RWPE1 (cell line): ENCODE measurements around the gene IREB2.
A peak's percentile ranks its signal among the peaks of the same experiment; 100 is the strongest.
"Not testable (repeated sequence)": the region's sequence is repeated elsewhere in the genome, so short reads cannot be mapped to it uniquely, and the experiment has no call there.

Experiments used
- CTCF ChIA-PET: fragments of 350-600 bp; sonication (Branson Sonifier 250); formaldehyde crosslinking; extraction: SDS; loops from one replicate; lab custom pipeline; 2021; lab: Yijun Ruan, JAX
- POLR2A ChIA-PET: fragments of 400-600 bp; formaldehyde crosslinking; extraction: SDS; loops from one replicate; lab custom pipeline; 2020; ENCODE audit warnings: antibody characterized with exemption; ENCODE audit not compliant: low non-redundant PET; lab: Yijun Ruan, JAX
- DNase-seq: peaks from one replicate; pipeline ENCODE4 v3.0.0; 2012; ENCODE audit warnings: low spot score
- H3K27ac ChIP-seq: fragments of 450-650 bp; 2 replicates; pipeline ENCODE4 v1.5.1; 2017
- TF ChIP-seq, protein P1 (sequence below): fragments of 450-650 bp; conservative IDR thresholded peaks from 2 replicates; pipeline ENCODE4 v1.5.1; 2017; ENCODE audit warnings: low read depth, mild to moderate bottlenecking

The IREB2 gene

DNA sequence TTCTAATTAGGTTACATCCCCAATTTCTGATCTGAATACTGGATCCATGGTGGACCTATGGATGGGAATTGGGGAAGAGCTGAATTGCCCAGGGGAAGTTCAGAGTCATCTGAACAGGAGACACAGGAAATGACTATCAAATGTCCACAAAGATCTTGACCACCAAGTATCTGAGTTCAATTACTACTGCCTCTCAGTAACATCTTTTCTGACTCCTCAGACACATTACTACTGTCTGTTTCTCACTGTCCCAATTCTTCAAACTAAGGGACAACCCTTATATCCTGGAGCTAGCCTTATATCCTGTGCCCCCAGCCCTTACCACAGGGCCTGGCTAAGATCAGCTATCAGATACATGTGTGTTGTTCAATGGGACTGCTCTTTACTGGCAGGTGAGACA, 10.1 kb upstream of the IREB2 start:
- H3K27ac ChIP-seq, result no peak overlapping the region
- ChIA-PET CTCF (interaction anchor here (0.6 to 1.3 kb wide), 3 partner anchors 10 to 120 kb away, joined by 3 to 10 read pairs (median 4); partner anchors contain the start of gene IREB2), POLR2A (no interaction called here)
- no peak for DNase-seq
- TF ChIP-seq, protein P1, sequence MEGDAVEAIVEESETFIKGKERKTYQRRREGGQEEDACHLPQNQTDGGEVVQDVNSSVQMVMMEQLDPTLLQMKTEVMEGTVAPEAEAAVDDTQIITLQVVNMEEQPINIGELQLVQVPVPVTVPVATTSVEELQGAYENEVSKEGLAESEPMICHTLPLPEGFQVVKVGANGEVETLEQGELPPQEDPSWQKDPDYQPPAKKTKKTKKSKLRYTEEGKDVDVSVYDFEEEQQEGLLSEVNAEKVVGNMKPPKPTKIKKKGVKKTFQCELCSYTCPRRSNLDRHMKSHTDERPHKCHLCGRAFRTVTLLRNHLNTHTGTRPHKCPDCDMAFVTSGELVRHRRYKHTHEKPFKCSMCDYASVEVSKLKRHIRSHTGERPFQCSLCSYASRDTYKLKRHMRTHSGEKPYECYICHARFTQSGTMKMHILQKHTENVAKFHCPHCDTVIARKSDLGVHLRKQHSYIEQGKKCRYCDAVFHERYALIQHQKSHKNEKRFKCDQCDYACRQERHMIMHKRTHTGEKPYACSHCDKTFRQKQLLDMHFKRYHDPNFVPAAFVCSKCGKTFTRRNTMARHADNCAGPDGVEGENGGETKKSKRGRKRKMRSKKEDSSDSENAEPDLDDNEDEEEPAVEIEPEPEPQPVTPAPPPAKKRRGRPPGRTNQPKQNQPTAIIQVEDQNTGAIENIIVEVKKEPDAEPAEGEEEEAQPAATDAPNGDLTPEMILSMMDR, result no peak

DNA sequence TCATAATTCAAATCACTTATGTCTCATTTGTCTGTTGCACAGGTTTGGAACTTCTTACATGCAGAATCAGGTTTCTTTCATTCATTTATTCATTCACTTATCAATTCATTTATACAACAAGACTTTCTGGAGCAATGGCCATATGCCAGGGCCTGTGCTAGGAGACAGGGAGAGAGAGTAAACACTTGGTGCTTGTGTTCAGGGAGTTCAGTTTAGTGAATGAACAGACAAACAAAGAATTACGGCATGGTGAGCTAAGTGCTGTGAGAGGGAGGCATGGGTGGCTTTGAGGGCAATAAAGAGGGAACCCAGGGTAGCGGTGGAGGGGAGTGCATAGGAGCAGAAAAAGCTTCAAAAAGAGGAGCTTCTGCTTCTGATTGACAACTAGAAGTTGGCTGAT, 8.5 kb upstream of the IREB2 start:
- POLR2A ChIA-PET, result no interaction called here
- DNase-seq, result no peak
- CTCF ChIA-PET, result interaction anchor here (0.6 to 1.3 kb wide), 3 partner anchors 11 to 122 kb away, joined by 4 to 6 read pairs (median 4); no protein-coding TSS in a partner anchor
- TF ChIP-seq, protein P1, result no peak
- H3K27ac ChIP-seq, result no peak overlapping the region

DNA sequence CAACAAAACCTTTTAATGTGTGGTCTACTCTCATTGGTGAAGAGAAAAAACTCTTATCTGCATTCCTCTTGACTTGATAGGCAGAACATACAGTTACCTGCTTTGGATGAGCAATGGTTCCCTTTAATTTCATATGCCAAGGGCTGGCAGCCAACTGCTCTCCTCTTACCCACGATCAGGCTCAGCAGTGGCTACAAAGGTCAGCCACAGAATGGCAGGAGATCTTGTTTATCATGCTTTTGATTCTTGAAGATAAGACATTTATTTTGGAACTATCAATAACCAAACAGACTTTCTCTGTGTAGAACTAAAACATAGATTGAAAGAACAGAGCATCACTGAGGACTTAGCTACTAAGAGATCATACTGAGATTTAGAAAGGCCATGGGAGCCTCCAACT, 6.1 kb upstream of the IREB2 start:
- TF ChIP-seq, protein P1, result no peak
- H3K27ac ChIP-seq, result no peak overlapping the region
- CTCF ChIA-PET, result interaction anchor here (0.6 kb wide), 1 partner anchor 15 kb away, joined by 3 read pairs; no protein-coding TSS in a partner anchor
- DNase-seq, result no peak
- POLR2A ChIA-PET, result no interaction called here

DNA sequence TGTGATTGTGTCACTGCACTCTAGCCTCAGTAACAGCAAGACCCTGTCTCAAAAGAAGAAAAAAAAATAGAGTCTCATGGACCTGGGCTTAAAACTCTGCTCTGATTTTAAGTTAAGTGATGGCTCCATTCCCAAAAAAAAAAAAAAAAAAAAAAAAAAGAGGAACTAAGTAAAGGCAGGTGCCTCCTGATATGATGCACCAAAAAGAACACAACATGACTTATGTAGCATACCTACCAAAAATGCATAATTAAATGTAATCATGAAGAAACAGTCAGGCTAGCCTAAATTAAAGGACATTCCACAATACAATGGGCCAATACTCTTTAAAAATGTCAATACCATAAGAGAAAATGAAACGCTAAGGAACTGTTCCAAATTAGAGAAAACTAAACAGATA, 5.4 kb upstream of the IREB2 start:
- DNase-seq, result no peak
- ChIA-PET CTCF (no interaction called here), POLR2A (no interaction called here)
- TF ChIP-seq, protein P1, result no peak
- H3K27ac ChIP-seq, result no peak overlapping the region

DNA sequence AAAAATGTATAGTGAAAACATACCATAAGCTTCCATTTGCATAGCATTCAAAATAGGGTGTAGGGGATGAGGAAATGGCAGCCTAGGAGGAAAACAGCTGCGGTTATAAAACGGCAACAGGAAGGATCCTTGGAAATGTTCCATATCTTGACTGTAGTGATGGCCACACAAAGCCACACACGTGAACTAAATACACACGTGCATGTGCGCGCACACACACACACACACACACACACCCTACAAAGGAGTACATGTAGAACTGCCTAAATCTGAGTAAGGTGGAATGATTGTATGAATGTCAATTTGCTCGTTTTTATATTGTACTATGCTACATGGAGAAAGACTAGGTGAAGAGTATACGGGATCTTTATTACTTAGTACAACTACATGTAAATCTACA, 3.9 kb upstream of the IREB2 start:
- ChIA-PET POLR2A (no interaction called here), CTCF (interaction anchor here (0.6 kb wide), 1 partner anchor 87 kb away, joined by 3 read pairs; no protein-coding TSS in a partner anchor)
- no peak overlapping the region for H3K27ac ChIP-seq
- no peak for DNase-seq
- TF ChIP-seq, protein P1, result no peak

DNA sequence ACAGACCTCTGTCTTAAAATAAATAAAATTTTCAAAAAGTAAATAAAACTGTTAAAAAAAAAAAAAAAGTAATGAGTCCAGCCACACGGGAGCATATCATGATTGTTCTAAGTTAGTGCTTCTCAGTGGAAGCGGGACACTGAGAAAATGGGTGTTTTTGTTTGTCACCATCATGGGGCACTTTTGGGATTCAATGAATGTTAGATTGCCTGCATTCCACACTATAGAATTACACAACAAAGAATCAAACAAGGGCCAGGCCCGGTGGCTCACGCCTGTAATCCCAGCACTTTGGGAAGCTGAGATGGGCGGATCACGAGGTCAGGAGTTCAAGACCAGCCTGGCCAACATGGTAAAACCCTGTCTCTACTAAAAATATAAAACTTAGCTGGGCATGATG, 3.3 kb upstream of the IREB2 start:
- POLR2A ChIA-PET, H3K27ac ChIP-seq, CTCF ChIA-PET, DNase-seq: not testable (repeated sequence)

DNA sequence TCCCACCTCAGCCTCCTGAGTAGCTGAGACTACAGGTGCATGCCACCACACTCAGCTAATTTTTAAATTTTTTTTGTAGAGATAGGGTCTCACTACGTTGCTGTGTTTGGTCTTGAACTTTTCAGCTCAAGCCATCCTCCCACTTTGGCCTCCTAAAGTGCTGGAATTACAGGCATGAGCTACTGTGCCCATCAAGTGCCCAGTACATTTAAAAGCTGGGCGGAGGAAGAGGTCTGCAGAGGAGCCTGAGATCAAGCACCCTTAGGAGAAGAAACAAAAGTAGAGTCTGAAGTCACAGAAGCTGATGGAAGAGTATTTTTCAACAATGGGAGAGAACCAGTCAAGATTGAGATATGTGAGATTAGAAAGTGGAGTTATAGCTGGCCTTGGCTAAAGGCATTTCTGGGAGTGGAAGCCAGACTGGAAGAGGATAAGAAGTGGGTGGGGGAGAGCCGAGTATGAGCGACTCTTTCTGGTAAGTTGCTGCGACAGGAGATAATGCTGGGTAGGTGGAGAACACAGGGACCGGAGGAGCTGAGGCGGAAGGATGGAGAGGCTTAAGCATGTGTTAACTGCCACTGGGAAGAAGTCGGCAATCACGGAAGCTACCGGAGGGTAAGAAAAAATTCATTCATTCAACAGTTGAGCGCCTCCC, 782 bp upstream of the IREB2 start:
- peak overlapping the region; percentile 88 for H3K27ac ChIP-seq
- DNase-seq, result peak; percentile 44
- POLR2A ChIA-PET, result interaction anchor here (1.1 kb wide), 1 partner anchor 14 kb away, joined by 3 read pairs; no protein-coding TSS in a partner anchor
- TF ChIP-seq, protein P1, result no peak
- CTCF ChIA-PET, result interaction anchor here (0.6 to 2.0 kb wide), 4 partner anchors 15 to 131 kb away, joined by 3 to 6 read pairs (median 4); no protein-coding TSS in a partner anchor
